Measurements from ENCODE around the gene MYO1D.
"Not testable (repeated sequence)": the region's sequence is repeated elsewhere in the genome, so short reads cannot be mapped to it uniquely, and the experiment has no call there.

DNA sequence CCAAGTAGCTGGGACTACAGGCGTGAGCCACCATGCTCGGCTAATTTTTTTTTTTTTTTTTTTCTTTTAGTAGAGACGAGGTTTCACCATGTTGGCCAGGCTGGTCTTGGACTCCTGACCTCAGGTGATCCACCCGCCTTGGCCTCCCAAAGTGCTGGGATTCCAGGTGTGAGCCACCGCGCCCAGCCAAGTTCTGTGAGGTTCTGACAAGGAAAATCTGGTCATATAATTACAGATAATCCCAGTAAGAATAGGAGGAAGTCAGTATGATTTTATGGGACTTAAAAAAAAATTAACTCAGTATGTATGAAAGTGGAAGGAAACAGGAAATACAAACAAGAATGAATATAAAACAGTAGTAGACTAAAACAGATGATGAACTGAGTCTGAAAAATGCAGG is 426.5 kb downstream of the MYO1D start:
- not testable (repeated sequence) for TF ChIP-seq OSR1, ZFP30, ZC3H10, ZFP3, ZNF8, GLIS3, CSDC2 (CRISPR knock-in tag; IDR thresholded peaks at IDR 0.05)
- TF ChIP-seq, protein P1, sequence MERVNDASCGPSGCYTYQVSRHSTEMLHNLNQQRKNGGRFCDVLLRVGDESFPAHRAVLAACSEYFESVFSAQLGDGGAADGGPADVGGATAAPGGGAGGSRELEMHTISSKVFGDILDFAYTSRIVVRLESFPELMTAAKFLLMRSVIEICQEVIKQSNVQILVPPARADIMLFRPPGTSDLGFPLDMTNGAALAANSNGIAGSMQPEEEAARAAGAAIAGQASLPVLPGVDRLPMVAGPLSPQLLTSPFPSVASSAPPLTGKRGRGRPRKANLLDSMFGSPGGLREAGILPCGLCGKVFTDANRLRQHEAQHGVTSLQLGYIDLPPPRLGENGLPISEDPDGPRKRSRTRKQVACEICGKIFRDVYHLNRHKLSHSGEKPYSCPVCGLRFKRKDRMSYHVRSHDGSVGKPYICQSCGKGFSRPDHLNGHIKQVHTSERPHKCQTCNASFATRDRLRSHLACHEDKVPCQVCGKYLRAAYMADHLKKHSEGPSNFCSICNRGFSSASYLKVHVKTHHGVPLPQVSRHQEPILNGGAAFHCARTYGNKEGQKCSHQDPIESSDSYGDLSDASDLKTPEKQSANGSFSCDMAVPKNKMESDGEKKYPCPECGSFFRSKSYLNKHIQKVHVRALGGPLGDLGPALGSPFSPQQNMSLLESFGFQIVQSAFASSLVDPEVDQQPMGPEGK (CRISPR knock-in tag; IDR thresholded peaks at IDR 0.05; ENCODE audit: borderline replicate concordance), result not testable (repeated sequence)
- TF ChIP-seq, protein P2, sequence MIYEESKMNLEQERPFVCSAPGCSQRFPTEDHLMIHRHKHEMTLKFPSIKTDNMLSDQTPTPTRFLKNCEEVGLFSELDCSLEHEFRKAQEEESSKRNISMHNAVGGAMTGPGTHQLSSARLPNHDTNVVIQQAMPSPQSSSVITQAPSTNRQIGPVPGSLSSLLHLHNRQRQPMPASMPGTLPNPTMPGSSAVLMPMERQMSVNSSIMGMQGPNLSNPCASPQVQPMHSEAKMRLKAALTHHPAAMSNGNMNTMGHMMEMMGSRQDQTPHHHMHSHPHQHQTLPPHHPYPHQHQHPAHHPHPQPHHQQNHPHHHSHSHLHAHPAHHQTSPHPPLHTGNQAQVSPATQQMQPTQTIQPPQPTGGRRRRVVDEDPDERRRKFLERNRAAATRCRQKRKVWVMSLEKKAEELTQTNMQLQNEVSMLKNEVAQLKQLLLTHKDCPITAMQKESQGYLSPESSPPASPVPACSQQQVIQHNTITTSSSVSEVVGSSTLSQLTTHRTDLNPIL (CRISPR knock-in tag; IDR thresholded peaks at IDR 0.05; ENCODE audit: low read depth), result not testable (repeated sequence)
